ENCODE results near the gene IL21. TPM values are rescaled to one million over a fixed set of nuclear protein-coding genes. Genes with fewer than 3 reads are reported as not detected.

Gene IL21
- total RNA-seq, 1 experiment from 2014 or later, result not detected

GRCh38 chr4:122583906-122584305 is 37.0 kb downstream of the IL21 start (continued):
- TF ChIP-seq E2F5 (CRISPR knock-in tag; IDR thresholded peaks at IDR 0.05) (no peak), CBFB (CRISPR knock-in tag; IDR thresholded peaks at IDR 0.05; ENCODE audit: low read depth) (no peak), FOXP1 (CRISPR knock-in tag; IDR thresholded peaks at IDR 0.05; ENCODE audit: borderline replicate concordance) (no peak), ZNF281 (CRISPR knock-in tag; IDR thresholded peaks at IDR 0.05) (no peak), PRDM15 (CRISPR knock-in tag; IDR thresholded peaks at IDR 0.05) (no peak), SOX15 (CRISPR knock-in tag; IDR thresholded peaks at IDR 0.05) (no peak), TEAD1 (CRISPR knock-in tag; IDR thresholded peaks at IDR 0.05) (no peak), RORB (CRISPR knock-in tag; IDR thresholded peaks at IDR 0.05) (no peak), ZBTB21 (CRISPR knock-in tag; IDR thresholded peaks at IDR 0.05; ENCODE audit: borderline replicate concordance) (no peak)

GRCh38 chr4:122577808-122578781 is 42.8 kb downstream of the IL21 start:
- Mint-ChIP-seq H3K27me3 (ENCODE audit: low read depth) (peaks cover 11% of the 10 kb centered on the region; the same call in 1 of the 2 replicates), H3K4me3 (no peak overlapping the region), H3K36me3 (peaks cover 15% of the 10 kb centered on the region), H3K9me3 (peaks cover 27% of the 10 kb centered on the region), H3K27ac (no peak overlapping the region), H3K4me1 (no peaks in the 10 kb centered on the region)
- POLR2A ChIA-PET, result no interaction called here
- DNase-seq (ENCODE audit: low spot score) (peak; percentile 63), ATAC-seq (peak; percentile 84)
- peak; percentile 58 for TF ChIP-seq CTCF (IDR thresholded peaks at IDR 0.05)
- no peak for TF ChIP-seq ARID4B (CRISPR knock-in tag; IDR thresholded peaks at IDR 0.05; ENCODE audit: borderline replicate concordance)
- no peak for TF ChIP-seq ZNF219 (CRISPR knock-in tag; IDR thresholded peaks at IDR 0.05; ENCODE audit: borderline replicate concordance)
- no peak for TF ChIP-seq SMAD4 (CRISPR knock-in tag; IDR thresholded peaks at IDR 0.05)
- TF ChIP-seq ZNF121 (CRISPR knock-in tag; IDR thresholded peaks at IDR 0.05), result no peak
- TF ChIP-seq USF1 (CRISPR knock-in tag; IDR thresholded peaks at IDR 0.05), result no peak
- TF ChIP-seq CREB1 (CRISPR knock-in tag; IDR thresholded peaks at IDR 0.05), result no peak
- no peak for TF ChIP-seq CREM (CRISPR knock-in tag; IDR thresholded peaks at IDR 0.05)
- CTCF ChIA-PET, result interaction anchor here (0.5 to 2.6 kb wide), 19 partner anchors 10 to 677 kb away, joined by 3 to 20 read pairs (median 4); partner anchors contain the start of gene BBS12
